Globus pallidus (tissue), 1 donor: Measurements from ENCODE around the gene TBC1D3B.
"Not testable (repeated sequence)": the region's sequence is repeated elsewhere in the genome, so short reads cannot be mapped to it uniquely, and the experiment has no call there.

ENCODE experiments used
- DNase-seq: peaks from one replicate; pipeline ENCODE4 v3.0.0-alpha.2; 2015; ENCODE audit warnings: low spot score

Gene TBC1D3B

GRCh38 chr17:36129616-36130015 lies 46.8 kb downstream of the TBC1D3B start:
- no peak for DNase-seq

- DNase-seq: no peak
Observed at GRCh38 chr17:36128411-36128978, 47.9 kb downstream of the TBC1D3B start.

GRCh38 chr17:36127911-36128310 lies 48.5 kb downstream of the TBC1D3B start:
- DNase-seq: no peak

- DNase-seq: no peak
Observed at GRCh38 chr17:36127199-36127893, 49.1 kb downstream of the TBC1D3B start.

GRCh38 chr17:36124879-36125824 lies 51.3 kb downstream of the TBC1D3B start:
- no peak for DNase-seq

- no peak for DNase-seq
Observed at GRCh38 chr17:36123431-36123830, 53.0 kb downstream of the TBC1D3B start.

- not testable (repeated sequence) for DNase-seq
Observed at GRCh38 chr17:36121099-36121498, 55.3 kb downstream of the TBC1D3B start.

- no peak for DNase-seq
Observed at GRCh38 chr17:36120221-36120620, 56.2 kb downstream of the TBC1D3B start.

- DNase-seq: no peak
Observed at GRCh38 chr17:36118477-36119353, 57.7 kb downstream of the TBC1D3B start.

GRCh38 chr17:36117505-36118382 lies 58.7 kb downstream of the TBC1D3B start:
- DNase-seq: no peak
